Glutamatergic neuron (in vitro differentiated cells): ENCODE measurements around the gene RHBDF1. TPM values are rescaled to one million over a fixed set of nuclear protein-coding genes. Genes with fewer than 3 reads are reported as not detected.
A peak's percentile ranks its signal among the peaks of the same experiment; 100 is the strongest.

ENCODE experiments used
- DNase-seq: peaks from one replicate; pipeline ENCODE4 v3.0.0; 2022
- H3K27ac Mint-ChIP-seq: one replicate; pipeline ENCODE4 v1.8.0; 2020; ENCODE audit warnings: mild to moderate bottlenecking, mixed read lengths, inconsistent platforms; ENCODE audit not compliant: unreplicated experiment
- H3K27me3 Mint-ChIP-seq: one replicate; pipeline ENCODE4 v1.8.0; 2020; ENCODE audit warnings: mild to moderate bottlenecking, moderate library complexity, mixed read lengths, inconsistent platforms; ENCODE audit not compliant: unreplicated experiment
- H3K36me3 Mint-ChIP-seq: one replicate; pipeline ENCODE4 v1.8.0; 2020; ENCODE audit warnings: mild to moderate bottlenecking, mixed read lengths, inconsistent platforms; ENCODE audit not compliant: unreplicated experiment
- H3K4me1 Mint-ChIP-seq: one replicate; pipeline ENCODE4 v1.8.0; 2020; ENCODE audit warnings: mild to moderate bottlenecking, low read depth, mixed read lengths, inconsistent platforms; ENCODE audit not compliant: unreplicated experiment
- H3K4me3 Mint-ChIP-seq: one replicate; pipeline ENCODE4 v1.8.0; 2020; ENCODE audit warnings: mild to moderate bottlenecking, mixed read lengths, inconsistent platforms; ENCODE audit not compliant: unreplicated experiment
- H3K9me3 Mint-ChIP-seq: one replicate; pipeline ENCODE4 v1.8.0; 2020; ENCODE audit warnings: mild to moderate bottlenecking, moderate library complexity, mixed read lengths, inconsistent platforms; ENCODE audit not compliant: unreplicated experiment
- total RNA-seq: library from RNA; stranded (reverse); fragmentation: NEBNext Ultra II Directional; extraction: Animal tissue kit (Norgen Biotek cat#: 25700); gene quantifications from one replicate; pipeline ENCODE4 v1.2.1, GENCODE V29; 2021; ENCODE audit not compliant: unreplicated experiment
- TF ChIP-seq, protein P1 (sequence below): fragments of 200-600 bp; sonication (generic); IDR thresholded peaks from one replicate; pipeline ENCODE4 v1.5.0; 2021; ENCODE audit not compliant: partially characterized antibody, unreplicated experiment

Gene RHBDF1
- total RNA-seq, 1 donor from 2014 or later = 25.2 TPM

DNA sequence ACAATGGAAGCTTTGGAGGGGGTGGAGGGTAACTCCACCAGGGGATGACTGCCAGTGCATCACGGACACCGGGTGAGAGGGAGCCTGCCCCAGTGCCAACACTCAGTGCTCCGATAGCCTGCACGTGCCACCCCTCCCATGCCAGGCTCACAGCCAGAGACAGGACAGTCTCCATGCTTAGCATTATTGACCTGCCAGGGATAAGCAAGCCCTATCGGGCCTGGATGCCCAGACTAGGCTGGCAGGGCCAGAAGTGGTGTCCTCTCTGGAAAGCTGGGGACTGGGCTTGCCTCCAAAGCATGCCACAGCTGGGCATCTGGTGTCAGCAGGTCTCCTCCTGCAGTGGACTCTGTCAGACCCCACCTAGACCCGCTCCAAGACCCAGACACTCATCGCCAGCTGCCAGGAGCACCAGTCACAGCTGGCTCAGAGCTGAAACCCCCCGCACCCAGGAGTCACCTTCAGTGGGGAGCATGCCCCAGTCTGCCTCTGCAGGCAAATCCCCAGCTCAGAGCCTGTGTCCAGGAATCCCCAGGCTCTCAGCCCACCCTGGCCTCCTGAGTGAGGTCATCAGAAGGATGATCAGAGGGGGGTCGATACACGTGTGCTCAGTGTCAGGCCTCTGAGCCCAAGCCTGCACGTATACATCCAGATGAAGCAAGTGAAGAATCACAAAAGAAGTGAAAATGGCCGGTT is 1.8 kb upstream of the RHBDF1 start:
- DNase-seq = no peak
- Mint-ChIP-seq H3K4me3 (no peak overlapping the region), H3K36me3 (no peaks in the 10 kb centered on the region), H3K27me3 (peaks cover 10% of the 10 kb centered on the region), H3K27ac (no peak overlapping the region), H3K4me1 (peaks cover 12% of the 10 kb centered on the region), H3K9me3 (peaks cover 3% of the 10 kb centered on the region)
- TF ChIP-seq, protein P1, sequence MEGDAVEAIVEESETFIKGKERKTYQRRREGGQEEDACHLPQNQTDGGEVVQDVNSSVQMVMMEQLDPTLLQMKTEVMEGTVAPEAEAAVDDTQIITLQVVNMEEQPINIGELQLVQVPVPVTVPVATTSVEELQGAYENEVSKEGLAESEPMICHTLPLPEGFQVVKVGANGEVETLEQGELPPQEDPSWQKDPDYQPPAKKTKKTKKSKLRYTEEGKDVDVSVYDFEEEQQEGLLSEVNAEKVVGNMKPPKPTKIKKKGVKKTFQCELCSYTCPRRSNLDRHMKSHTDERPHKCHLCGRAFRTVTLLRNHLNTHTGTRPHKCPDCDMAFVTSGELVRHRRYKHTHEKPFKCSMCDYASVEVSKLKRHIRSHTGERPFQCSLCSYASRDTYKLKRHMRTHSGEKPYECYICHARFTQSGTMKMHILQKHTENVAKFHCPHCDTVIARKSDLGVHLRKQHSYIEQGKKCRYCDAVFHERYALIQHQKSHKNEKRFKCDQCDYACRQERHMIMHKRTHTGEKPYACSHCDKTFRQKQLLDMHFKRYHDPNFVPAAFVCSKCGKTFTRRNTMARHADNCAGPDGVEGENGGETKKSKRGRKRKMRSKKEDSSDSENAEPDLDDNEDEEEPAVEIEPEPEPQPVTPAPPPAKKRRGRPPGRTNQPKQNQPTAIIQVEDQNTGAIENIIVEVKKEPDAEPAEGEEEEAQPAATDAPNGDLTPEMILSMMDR = no peak

DNA sequence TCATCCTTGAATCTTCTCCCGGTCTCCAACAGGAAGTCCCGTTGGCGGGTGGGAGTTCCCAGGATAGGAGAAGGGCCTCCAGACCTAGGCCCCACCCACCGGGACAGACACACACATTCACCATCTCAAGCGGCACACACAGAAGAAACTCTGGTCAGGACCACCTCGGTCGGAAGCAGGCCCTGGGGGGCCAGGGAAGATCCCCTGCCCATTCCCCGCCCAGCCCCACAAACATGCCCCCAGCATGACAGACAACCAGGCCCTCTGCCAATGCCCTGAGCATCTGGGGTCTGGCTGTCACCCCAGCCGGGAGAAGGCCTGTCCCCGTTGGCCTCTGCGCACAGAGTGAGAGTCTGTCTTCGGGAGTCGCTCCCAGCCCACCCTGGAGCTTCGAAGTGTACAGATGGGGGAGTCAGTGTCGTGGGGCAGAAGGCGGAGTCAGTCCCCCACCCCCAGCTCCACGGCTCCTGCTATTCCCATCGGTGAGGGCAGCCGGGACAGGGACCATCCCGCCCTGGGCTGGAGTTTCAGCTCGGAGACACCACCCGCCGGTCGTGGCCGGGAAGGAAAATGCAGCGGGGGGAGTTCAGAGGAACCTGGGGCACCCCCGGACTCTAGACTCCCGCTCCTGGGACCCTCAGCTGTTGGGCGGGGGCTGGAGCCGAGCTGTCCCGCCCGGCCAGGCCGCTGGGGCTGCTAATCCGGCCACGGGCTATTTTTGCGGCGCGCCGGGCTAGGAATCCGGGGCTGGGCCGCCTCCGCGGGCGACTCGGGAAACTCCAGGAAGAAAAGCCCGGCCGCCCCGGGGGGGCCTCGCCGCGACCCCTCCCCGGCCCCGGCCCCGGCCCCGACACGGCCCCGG is 660 bp downstream of the RHBDF1 start:
- Mint-ChIP-seq H3K4me3 (peak overlapping the region; percentile 76), H3K27me3 (peaks cover 10% of the 10 kb centered on the region), H3K4me1 (peaks cover 14% of the 10 kb centered on the region), H3K27ac (no peak overlapping the region), H3K36me3 (no peaks in the 10 kb centered on the region), H3K9me3 (peaks cover 5% of the 10 kb centered on the region)
- TF ChIP-seq, protein P1 = no peak
- DNase-seq = peak; percentile 64

DNA sequence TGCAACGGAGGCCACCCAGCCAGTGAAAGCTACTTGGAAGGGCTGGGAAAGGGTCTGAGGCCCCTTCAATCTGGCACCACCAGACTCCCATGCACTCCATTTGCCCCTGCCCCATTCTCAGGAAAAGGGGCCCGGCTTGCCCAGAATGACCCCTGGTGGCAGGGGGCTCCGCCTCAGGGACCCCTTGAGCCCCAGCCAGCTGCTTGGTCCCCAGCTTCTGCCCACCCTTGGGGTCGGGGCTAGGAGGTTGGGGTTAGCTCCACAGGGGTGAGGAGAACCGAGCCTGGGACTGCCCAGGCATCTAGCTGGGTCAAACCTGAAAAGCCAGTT is 1.3 kb downstream of the RHBDF1 start:
- no peak for DNase-seq
- peaks cover 5% of the 10 kb centered on the region for H3K9me3 Mint-ChIP-seq
- peak overlapping the region; percentile 76 for H3K4me3 Mint-ChIP-seq
- H3K27me3 Mint-ChIP-seq = peaks cover 10% of the 10 kb centered on the region
- peaks cover 14% of the 10 kb centered on the region for H3K4me1 Mint-ChIP-seq
- H3K27ac Mint-ChIP-seq = no peak overlapping the region
- no peaks in the 10 kb centered on the region for H3K36me3 Mint-ChIP-seq
- TF ChIP-seq, protein P1 = no peak

DNA sequence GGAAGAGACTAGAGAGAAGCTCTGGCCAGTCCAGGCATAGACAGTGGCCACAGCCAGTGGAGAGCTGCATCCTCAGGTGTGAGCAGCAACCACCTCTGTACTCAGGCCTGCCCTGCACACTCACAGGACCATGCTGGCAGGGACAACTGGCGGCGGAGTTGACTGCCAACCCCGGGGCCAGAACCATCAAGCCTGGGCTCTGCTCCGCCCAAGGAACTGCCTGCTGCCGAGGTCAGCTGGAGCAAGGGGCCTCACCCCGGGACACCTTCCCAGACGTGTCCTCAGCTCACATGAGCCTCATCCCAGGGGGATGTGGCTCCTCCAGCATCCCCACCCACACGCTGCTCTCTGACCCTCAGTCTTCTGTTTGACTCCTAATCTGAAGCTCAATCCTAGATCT is 3.2 kb downstream of the RHBDF1 start:
- Mint-ChIP-seq H3K4me1 (peaks cover 18% of the 10 kb centered on the region), H3K27me3 (peaks cover 12% of the 10 kb centered on the region), H3K27ac (no peak overlapping the region), H3K36me3 (no peaks in the 10 kb centered on the region), H3K4me3 (peak overlapping the region; percentile 71), H3K9me3 (peaks cover 7% of the 10 kb centered on the region)
- TF ChIP-seq, protein P1 = no peak
- DNase-seq = no peak
